Activated naive CD4-positive, alpha-beta T cell treated with anti-CD3 and anti-CD28 coated beads, Interleukin-2, amount 50 U/mL, for 24 hours (primary cell): ENCODE data around the gene ZFP62.

Source experiments
- H3K27ac Mint-ChIP-seq: one replicate; pipeline ENCODE4 v1.8.0; 2021; ENCODE audit warnings: mild to moderate bottlenecking, mixed read lengths
- H3K27me3 Mint-ChIP-seq: one replicate; pipeline ENCODE4 v1.8.0; 2021; ENCODE audit warnings: mixed read lengths
- H3K36me3 Mint-ChIP-seq: one replicate; pipeline ENCODE4 v1.8.0; 2021; ENCODE audit warnings: mixed read lengths
- H3K4me1 Mint-ChIP-seq: one replicate; pipeline ENCODE4 v1.8.0; 2021; ENCODE audit warnings: mixed read lengths
- H3K4me3 Mint-ChIP-seq: one replicate; pipeline ENCODE4 v1.8.0; 2021; ENCODE audit warnings: mild to moderate bottlenecking, mixed read lengths
- H3K9me3 Mint-ChIP-seq: one replicate; pipeline ENCODE4 v1.8.0; 2021; ENCODE audit warnings: mixed read lengths

The ZFP62 gene

DNA sequence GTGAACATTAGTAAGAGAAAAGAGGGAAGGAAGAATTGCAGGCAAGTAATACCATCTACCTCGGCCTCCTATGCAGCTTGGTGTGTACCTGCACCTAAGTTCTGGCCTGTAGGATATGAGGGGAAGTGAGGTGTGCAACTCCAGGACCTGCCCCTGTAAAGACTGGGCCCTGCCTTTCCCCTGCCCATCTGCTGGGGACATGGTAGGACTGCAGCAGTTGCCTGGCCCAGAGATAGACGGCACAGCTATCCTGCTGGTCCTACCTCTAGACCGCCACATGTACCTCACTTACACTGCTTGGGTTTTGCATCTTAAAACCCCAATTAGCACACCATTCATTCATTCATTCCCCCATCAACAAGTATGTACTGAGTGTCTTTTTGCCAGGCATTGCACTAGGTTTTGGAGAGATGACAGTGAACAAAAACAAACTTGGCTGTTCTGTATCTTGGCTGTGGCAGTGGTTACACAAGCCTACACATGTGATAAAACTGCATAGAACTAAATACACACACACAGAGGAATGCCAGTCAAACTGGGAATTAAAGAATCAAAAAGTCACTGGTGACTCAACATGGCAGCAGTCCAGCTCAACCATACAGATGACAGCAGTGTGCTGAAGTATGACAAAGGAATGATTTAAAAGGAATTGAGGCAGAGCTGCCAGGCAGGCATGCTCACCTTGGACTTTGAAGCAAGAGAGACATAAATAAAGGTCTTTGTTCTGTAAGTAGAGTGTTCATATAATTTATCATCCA lies 35.1 kb downstream of the ZFP62 start:
- Mint-ChIP-seq H3K4me1 (peaks cover 54% of the 10 kb centered on the region), H3K9me3 (no peaks in the 10 kb centered on the region), H3K4me3 (no peak overlapping the region), H3K27ac (peak overlapping the region; percentile 69), H3K27me3 (no peaks in the 10 kb centered on the region), H3K36me3 (peaks cover 11% of the 10 kb centered on the region)

- Mint-ChIP-seq H3K9me3 (no peaks in the 10 kb centered on the region), H3K4me1 (peaks cover 44% of the 10 kb centered on the region), H3K27me3 (no peaks in the 10 kb centered on the region), H3K36me3 (peaks cover 7% of the 10 kb centered on the region), H3K27ac (no peak overlapping the region), H3K4me3 (no peak overlapping the region)
Observed at GRCh38 chr5:180824630-180825476, 36.2 kb downstream of the ZFP62 start.

- Mint-ChIP-seq H3K27ac (no peak overlapping the region), H3K4me1 (peaks cover 36% of the 10 kb centered on the region), H3K4me3 (no peak overlapping the region), H3K9me3 (no peaks in the 10 kb centered on the region), H3K36me3 (peaks cover 1% of the 10 kb centered on the region), H3K27me3 (no peaks in the 10 kb centered on the region)
Observed at GRCh38 chr5:180823940-180824629, 37.0 kb downstream of the ZFP62 start.

DNA sequence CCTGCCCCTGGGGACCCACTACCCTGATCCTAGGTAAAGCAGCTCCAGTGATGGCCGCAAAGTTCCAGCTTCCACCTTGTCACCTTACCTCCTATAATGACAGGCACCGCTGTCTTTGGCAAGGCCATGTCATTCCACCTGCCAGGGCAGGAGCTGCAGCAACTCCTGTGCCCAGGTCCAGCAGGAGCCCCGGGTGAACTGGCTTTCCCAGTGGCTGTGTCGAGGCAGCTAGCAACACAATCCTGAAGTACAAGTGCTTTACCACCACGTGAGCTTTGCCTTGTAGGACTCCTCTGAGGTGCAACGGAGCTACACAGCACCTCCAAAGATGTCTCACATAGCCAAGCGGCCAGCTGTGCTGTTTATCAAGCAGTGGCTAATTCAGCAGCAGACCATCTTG lies 37.7 kb downstream of the ZFP62 start:
- H3K4me1 Mint-ChIP-seq = peaks cover 34% of the 10 kb centered on the region
- H3K36me3 Mint-ChIP-seq = peaks cover 1% of the 10 kb centered on the region
- no peaks in the 10 kb centered on the region for H3K27me3 Mint-ChIP-seq
- H3K27ac Mint-ChIP-seq = no peak overlapping the region
- no peak overlapping the region for H3K4me3 Mint-ChIP-seq
- H3K9me3 Mint-ChIP-seq = no peaks in the 10 kb centered on the region

DNA sequence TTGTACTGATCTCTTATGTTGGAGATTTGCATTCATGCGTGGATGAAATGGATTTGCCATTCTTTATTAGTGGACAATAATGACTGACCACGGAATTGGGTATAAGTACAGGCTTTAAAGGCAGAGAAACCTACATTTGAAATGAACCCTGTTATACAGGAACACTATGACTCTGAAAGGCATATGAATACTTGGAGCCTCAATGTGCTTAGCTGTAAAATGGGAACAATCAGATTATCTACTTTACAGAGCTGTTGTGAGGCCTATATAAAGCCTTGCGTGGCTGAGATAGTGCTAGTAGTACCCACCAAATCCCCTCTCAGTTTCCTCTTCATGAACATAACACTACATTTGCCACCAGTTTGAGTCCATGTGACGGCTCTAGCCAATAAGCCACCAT lies 39.5 kb downstream of the ZFP62 start:
- H3K27ac Mint-ChIP-seq = no peak overlapping the region
- H3K36me3 Mint-ChIP-seq = peaks cover 1% of the 10 kb centered on the region
- no peak overlapping the region for H3K4me3 Mint-ChIP-seq
- H3K4me1 Mint-ChIP-seq = peaks cover 43% of the 10 kb centered on the region
- H3K27me3 Mint-ChIP-seq = no peaks in the 10 kb centered on the region
- no peaks in the 10 kb centered on the region for H3K9me3 Mint-ChIP-seq

GRCh38 chr5:180820788-180821321 lies 40.2 kb downstream of the ZFP62 start:
- Mint-ChIP-seq H3K36me3 (no peaks in the 10 kb centered on the region), H3K4me3 (no peak overlapping the region), H3K4me1 (peaks cover 41% of the 10 kb centered on the region), H3K9me3 (no peaks in the 10 kb centered on the region), H3K27me3 (no peaks in the 10 kb centered on the region), H3K27ac (no peak overlapping the region)

DNA sequence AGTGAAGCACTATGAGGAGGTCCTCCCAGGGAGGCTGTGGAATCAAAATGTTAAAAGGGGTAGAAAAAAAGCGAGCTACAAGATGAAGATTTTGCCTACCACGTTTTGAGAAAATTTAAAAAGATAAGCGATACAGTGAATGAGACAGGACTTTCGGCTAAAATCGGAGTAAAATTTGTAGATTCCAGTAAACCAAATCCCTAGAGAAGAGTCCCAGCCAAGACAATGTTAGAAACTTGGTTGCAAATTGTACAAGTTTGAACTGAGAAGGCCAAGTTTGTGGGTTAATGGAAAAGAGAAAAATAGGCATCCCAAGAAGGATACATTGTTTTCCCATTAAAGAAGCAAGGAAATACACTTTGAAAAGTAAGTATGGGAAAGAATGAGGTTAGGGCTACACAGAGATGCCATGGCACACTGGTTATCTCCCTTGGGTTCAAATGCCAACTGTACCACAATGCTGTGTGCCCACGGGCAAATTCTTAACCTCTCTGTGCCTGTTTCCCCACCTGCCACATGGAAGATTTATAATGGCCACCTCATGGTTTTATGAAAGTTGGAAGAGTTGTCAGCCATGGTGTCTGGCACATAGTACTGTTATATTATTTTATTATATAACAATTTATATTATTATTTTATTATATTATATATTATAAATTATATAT lies 42.3 kb downstream of the ZFP62 start:
- Mint-ChIP-seq H3K27ac (no peak overlapping the region), H3K4me1 (peaks cover 41% of the 10 kb centered on the region), H3K27me3 (no peaks in the 10 kb centered on the region), H3K36me3 (no peaks in the 10 kb centered on the region), H3K4me3 (no peak overlapping the region), H3K9me3 (no peaks in the 10 kb centered on the region)

DNA sequence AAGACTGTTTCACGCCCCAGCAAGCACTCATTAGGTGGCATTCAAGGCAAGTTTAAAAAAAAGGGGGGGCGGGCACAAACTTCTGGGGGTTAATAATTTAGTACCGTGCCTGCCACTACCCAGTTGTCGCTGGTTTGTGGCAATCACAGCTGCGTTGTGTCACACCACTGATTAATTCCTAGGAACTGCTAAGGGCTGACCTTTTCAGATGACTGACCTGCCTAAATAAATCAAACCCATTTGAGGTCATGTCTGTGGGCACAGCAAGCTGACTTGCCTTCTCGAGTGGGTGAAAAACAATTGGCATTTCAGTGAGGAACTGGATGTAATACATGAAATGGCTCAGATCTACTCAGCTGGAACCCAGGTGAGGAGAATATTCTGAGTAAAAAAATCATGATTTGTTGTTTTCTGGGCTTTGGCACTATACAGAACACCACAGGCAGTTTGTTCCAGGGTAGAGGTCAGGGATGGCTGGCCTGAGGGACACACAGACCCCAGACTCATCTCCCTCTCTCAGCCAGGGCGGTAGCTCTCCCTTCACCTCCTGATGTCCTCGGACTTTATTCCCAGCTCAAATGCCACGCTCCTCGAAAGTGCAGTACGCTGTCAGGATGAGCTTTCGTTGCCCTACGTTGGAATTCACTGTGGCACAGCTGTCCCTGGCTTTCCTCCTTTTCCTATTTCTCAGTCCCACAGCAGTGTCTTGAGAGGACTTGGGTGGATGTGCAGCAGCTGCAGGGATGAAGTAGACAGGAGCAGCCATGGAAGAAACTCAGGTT lies 43.0 kb downstream of the ZFP62 start:
- H3K27me3 Mint-ChIP-seq = no peaks in the 10 kb centered on the region
- H3K4me3 Mint-ChIP-seq = peak overlapping the region; percentile 42
- H3K27ac Mint-ChIP-seq = no peak overlapping the region
- no peaks in the 10 kb centered on the region for H3K9me3 Mint-ChIP-seq
- peaks cover 42% of the 10 kb centered on the region for H3K4me1 Mint-ChIP-seq
- no peaks in the 10 kb centered on the region for H3K36me3 Mint-ChIP-seq

DNA sequence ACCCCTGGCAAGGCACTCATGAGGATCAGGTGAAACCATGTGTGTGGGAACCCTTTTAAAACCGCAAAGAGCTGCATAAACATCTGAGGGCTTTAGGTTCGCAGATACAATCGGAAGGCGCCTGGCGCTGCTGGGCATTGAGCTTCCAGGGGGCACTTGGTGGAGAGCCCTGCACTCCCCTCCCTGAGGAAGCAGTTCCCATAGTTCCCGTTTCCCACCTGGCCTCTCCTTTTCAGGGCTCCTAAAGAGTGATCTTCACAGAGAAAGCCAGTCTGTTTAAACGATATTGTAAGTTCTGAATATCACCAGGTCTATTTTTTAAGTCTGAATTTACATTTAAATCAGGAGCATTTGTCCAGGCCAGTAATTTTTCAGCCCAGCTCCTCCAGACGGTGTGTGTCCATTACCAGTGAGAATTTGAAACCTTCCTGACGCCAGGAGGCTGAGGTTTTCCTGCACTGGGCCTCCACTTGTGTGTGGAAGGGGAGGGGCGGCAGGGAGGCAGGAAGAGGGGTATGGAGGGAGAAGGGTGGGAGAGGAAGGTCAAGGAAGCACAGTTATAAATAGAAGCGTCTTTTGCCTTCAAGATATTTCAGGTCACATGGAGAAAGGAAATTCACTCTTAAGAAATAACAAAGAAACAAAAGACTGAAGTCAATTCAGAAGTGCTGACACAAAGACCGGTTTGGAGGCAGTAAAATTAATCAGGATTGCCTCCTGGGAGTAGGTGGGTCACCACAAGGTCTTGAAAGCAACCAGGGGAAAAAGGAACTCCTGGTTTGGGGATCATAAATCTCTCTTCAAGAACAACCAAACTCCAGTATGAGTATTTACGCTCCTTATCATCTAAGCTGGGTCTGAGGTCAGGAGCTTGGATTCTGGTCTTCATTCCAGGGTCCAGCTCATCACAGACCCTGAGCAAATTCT lies 44.2 kb downstream of the ZFP62 start:
- peak overlapping the region; percentile 70 for H3K27ac Mint-ChIP-seq
- H3K36me3 Mint-ChIP-seq = no peaks in the 10 kb centered on the region
- H3K9me3 Mint-ChIP-seq = no peaks in the 10 kb centered on the region
- H3K27me3 Mint-ChIP-seq = no peaks in the 10 kb centered on the region
- H3K4me3 Mint-ChIP-seq = peak overlapping the region; percentile 79
- peaks cover 52% of the 10 kb centered on the region for H3K4me1 Mint-ChIP-seq

- peaks cover 60% of the 10 kb centered on the region for H3K4me1 Mint-ChIP-seq
- no peaks in the 10 kb centered on the region for H3K27me3 Mint-ChIP-seq
- no peak overlapping the region for H3K4me3 Mint-ChIP-seq
- H3K36me3 Mint-ChIP-seq = no peaks in the 10 kb centered on the region
- peak overlapping the region; percentile 30 for H3K27ac Mint-ChIP-seq
- H3K9me3 Mint-ChIP-seq = no peaks in the 10 kb centered on the region
Observed at GRCh38 chr5:180815293-180815917, 45.7 kb downstream of the ZFP62 start.

DNA sequence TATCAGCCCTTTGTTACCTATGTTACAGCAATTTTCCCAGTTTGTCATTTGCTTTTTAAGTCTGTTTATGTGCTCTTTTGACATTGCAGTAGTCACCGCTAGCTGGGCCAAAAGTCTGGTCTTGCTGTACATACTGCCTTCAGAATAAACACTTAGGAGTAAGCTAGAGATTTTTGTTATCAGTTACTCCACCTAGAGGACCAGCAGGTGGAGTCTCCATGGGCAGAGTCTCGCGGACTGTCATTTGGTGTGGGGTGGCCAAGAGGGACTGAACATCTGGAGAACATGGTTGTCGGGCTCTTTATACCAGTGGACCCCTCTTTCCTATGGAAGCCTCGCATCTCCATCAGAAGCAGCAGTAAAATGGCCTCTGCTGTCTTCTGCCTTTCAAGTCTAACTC lies 47.7 kb downstream of the ZFP62 start:
- Mint-ChIP-seq H3K27ac (peak overlapping the region; percentile 68), H3K9me3 (no peaks in the 10 kb centered on the region), H3K4me3 (peak overlapping the region; percentile 23), H3K27me3 (no peaks in the 10 kb centered on the region), H3K4me1 (peaks cover 74% of the 10 kb centered on the region), H3K36me3 (no peaks in the 10 kb centered on the region)

GRCh38 chr5:180811623-180812124 lies 49.4 kb downstream of the ZFP62 start:
- Mint-ChIP-seq H3K27ac (peak overlapping the region; percentile 93), H3K9me3 (no peaks in the 10 kb centered on the region), H3K36me3 (no peaks in the 10 kb centered on the region), H3K4me3 (peak overlapping the region; percentile 97), H3K27me3 (no peaks in the 10 kb centered on the region), H3K4me1 (peaks cover 79% of the 10 kb centered on the region)

DNA sequence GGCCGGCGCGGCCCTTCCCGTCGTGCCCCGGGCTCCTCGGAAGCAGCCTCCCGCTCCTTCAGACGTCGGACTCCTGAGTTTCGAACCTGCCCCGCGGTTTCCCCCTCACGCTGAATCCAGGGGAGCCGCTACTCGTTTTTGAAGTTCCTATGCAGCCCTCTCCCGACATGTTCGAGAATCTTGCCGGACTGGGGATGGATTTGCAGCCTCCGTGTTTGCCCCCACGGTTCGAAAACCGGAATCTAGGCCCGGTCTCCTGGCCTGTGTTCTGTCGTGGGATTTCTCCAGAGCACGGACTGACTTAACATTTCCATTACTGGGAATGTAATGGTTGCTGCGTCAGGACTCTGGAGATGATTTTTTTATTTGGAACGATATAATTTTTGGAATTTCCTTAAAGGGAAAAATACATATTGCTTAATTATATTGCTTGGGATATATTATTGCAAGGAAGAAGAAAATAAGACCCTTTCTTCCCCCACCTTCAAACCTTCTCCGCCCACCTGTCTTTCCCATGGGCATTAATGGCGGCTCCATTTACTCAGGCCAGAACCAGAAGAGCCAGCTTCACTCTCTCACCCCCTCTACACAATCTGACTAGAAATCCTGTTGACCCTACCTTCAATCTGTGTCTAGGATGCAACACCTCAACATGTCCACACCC lies 50.0 kb downstream of the ZFP62 start:
- Mint-ChIP-seq H3K27ac (peak overlapping the region; percentile 93), H3K4me1 (peaks cover 81% of the 10 kb centered on the region), H3K27me3 (no peaks in the 10 kb centered on the region), H3K9me3 (no peaks in the 10 kb centered on the region), H3K4me3 (peak overlapping the region; percentile 97), H3K36me3 (no peaks in the 10 kb centered on the region)
